GM19351 (cell line): ENCODE data around the gene SPPL2B.

ENCODE experiments used
- ATAC-seq: cut with Tn5 transposase; IDR thresholded peaks from one replicate; pipeline ENCODE4 v1.9.1; 2021; ENCODE audit warnings: mild to moderate bottlenecking, moderate library complexity; ENCODE audit not compliant: unreplicated experiment

SPPL2B gene

GRCh38 chr19:2320939-2321338 lies 7.5 kb upstream of the SPPL2B start:
- no peak for ATAC-seq

DNA sequence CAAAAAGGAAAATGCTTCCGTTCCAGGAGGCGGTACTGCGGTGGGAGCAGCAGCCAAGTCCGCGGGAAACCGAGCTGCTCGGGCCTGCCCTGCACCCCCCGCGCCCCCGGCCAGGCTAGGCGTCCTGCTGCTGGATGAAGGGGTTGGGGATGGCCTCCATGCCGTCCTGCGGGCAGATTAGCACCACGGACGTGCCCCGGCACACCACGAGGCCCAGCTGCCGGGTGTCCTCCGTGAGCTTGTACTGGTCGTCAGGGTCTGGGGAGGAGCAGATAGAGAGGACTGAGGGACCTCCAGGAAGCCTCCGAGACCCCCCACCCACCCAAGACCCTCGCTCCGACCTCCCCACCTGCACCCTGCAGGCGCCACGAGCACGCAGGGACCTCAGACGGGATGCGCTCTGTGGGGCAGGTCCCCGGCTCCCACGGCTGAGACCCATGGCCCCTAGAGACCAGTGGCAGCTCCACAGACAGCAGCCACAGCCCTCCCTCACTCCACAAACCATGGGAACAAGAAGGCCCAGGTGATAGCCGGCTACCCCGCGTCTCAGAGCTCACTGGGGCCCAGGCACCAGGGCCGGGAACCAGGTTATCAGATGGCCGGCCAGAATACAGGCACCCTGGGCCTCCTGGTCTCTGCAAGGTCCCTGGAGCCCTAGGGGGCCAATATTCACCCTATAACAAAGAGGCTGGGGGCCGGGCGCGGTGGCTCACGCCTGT lies 6.8 kb upstream of the SPPL2B start:
- ATAC-seq: no peak

GRCh38 chr19:2323707-2324106 lies 4.8 kb upstream of the SPPL2B start:
- no peak for ATAC-seq

GRCh38 chr19:2324220-2324948 lies 4.1 kb upstream of the SPPL2B start:
- ATAC-seq: no peak

GRCh38 chr19:2325281-2326046 lies 3.0 kb upstream of the SPPL2B start:
- no peak for ATAC-seq

- no peak for ATAC-seq
Observed at GRCh38 chr19:2326699-2327360, 1.7 kb upstream of the SPPL2B start.

- ATAC-seq: peak; percentile 62
Observed at GRCh38 chr19:2327773-2328400, 597 bp upstream of the SPPL2B start.

DNA sequence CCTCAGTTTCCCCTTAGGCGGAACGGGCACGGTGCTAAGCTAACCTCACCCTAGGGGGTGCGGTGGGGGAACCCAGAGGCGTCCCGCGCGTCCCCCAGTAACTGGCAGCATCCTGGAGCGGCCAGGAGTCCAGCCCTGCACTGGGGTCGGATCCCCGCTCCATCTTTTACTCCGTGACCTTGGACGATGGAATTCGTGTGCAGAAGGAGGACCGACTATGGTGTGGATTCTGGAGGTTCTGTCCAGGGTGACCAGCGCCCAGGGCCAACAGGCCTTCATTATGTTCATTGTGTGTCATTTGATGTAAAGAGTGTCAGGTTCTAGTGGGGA lies 630 bp downstream of the SPPL2B start:
- ATAC-seq: no peak

- no peak for ATAC-seq
Observed at GRCh38 chr19:2329501-2329916, 1.0 kb downstream of the SPPL2B start.

- ATAC-seq: no peak
Observed at GRCh38 chr19:2330255-2330631, 1.8 kb downstream of the SPPL2B start.

- ATAC-seq: no peak
Observed at GRCh38 chr19:2330632-2331284, 2.3 kb downstream of the SPPL2B start.

- no peak for ATAC-seq
Observed at GRCh38 chr19:2331601-2332246, 3.2 kb downstream of the SPPL2B start.

DNA sequence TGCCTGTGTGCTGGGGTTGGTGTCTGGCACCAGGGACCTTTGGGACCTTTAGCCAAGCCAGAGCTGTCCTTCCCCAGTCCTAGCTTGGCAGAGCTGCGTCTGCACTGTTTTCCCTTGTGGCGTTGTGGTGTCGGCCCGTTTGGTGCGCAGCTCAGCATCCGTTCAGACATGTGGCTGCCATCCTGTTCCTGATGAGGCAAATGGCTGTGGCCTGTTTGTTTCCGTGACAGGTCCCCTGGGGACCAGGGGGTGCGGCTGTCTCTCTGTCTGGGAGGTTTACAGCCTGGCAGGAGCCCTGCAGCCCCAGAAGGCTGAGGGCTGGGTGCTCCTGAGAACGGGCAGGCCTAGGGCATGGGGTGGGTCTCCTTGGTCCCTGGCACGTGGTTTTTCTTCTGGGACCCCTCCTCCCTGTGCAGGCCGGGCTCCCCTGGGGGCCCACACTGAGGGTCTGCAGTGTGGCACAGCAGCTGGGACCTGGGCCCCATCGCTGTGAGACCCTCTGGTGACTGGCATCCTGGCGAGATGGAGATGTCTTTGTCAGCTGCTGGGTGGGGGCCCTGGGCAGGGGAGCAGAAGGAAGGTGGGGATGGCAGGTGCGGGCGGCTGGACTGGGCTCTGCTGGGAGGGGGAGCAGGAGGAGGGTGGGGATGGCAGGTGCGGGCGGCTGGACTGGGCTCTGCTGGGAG lies 4.0 kb downstream of the SPPL2B start:
- ATAC-seq: no peak

- no peak for ATAC-seq
Observed at GRCh38 chr19:2333027-2333806, 4.7 kb downstream of the SPPL2B start.

GRCh38 chr19:2333807-2334211 lies 5.3 kb downstream of the SPPL2B start:
- ATAC-seq: no peak

- no peak for ATAC-seq
Observed at GRCh38 chr19:2334426-2334825, 5.9 kb downstream of the SPPL2B start.

DNA sequence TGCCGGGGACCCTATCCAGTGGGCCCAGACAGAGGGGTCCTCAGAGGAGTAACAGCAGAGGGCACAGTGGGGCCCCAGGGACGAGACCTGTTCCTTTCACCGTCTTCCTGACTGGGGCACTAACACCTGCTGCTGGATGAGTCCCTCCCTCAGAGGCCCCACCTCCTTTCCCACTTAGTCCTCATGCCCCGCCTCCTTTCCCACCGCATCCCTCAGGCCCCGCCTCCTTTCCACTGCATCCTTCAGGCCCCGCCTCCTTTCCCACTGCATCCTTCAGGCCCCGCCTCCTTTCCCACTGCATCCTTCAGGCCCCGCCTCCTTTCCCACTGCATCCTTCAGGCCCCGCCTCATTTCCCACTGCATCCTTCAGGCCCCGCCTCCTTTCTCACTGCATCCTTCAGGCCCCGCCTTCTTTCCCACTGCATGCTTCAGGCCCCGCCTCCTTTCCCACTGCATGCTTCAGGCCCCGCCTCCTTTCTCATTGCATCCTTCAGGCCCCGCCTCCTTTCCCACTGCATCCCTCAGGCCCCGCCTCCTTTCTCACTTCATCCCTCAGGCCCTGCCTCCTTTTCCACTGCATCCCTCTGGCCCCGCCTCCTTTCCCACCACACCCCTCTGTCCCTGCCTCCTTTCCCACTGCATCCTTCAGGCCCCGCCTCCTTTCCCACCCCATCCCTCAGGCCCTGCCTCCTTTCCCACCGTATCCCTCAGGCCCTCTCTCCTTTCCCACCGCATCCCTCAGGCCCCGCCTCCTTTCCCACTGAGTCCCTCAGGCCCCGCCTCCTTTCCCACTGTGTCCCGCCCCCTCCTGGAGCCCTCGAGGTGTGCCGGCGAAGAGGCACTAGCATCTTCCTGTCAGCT lies 6.7 kb downstream of the SPPL2B start:
- no peak for ATAC-seq

GRCh38 chr19:2335848-2336247 lies 7.4 kb downstream of the SPPL2B start:
- ATAC-seq: no peak
